SH-SY5Y (cell line): ENCODE data around the gene MAN1C1.

Experiments
- GATA2 ChIP-seq: IDR thresholded peaks from 2 replicates; pipeline ENCODE4 v1.6.1; 2011; ENCODE audit warnings: mild to moderate bottlenecking, low read depth, low read length
- GATA3 ChIP-seq: IDR thresholded peaks from 2 replicates; pipeline ENCODE4 v1.6.1; 2011; ENCODE audit warnings: low read depth, mild to moderate bottlenecking, low read length, moderate library complexity

- TF ChIP-seq GATA3 (no peak), GATA2 (no peak)
These were observed 1.2 kb downstream of the MAN1C1 start for GRCh38 chr1:25617625-25618432.
